Smooth muscle cell (in vitro differentiated cells): Measurements from ENCODE around the gene GLCCI1. TPM values are rescaled to one million over a fixed set of nuclear protein-coding genes. Genes with fewer than 3 reads are reported as not detected.
"Not testable (repeated sequence)": the region's sequence is repeated elsewhere in the genome, so short reads cannot be mapped to it uniquely, and the experiment has no call there.

ENCODE experiments used
- DNase-seq: peaks from one replicate; lab custom pipeline; 2025; ENCODE audit not compliant: unreplicated experiment; lab: John Stamatoyannopoulos, UW
- H2AFZ ChIP-seq: fragments of 200-600 bp; sonication (generic); 2 replicates; pipeline ENCODE4 v1.6.0; 2016; ENCODE audit warnings: antibody characterized with exemption, low read depth, mild to moderate bottlenecking
- H3F3A ChIP-seq: fragments of 200-600 bp; sonication (generic); 2 replicates; pipeline ENCODE4 v1.6.0; 2017; ENCODE audit warnings: antibody characterized with exemption, low read depth
- H3K27ac ChIP-seq: fragments of 200-600 bp; sonication (generic); 2 replicates; pipeline ENCODE4 v1.5.1; 2016; ENCODE audit warnings: low read depth, mild to moderate bottlenecking
- H3K27me3 ChIP-seq: fragments of 200-600 bp; sonication (generic); 2 replicates; pipeline ENCODE4 v1.6.1; 2016; ENCODE audit warnings: low read depth, mild to moderate bottlenecking
- H3K36me3 ChIP-seq: fragments of 200-600 bp; sonication (generic); 2 replicates; pipeline ENCODE4 v1.5.1; 2016; ENCODE audit warnings: low read depth
- H3K4me1 ChIP-seq: fragments of 200-600 bp; sonication (generic); 2 replicates; pipeline ENCODE4 v1.5.1; 2016; ENCODE audit warnings: low read depth
- H3K4me2 ChIP-seq: fragments of 200-600 bp; sonication (generic); 2 replicates; pipeline ENCODE4 v1.6.0; 2016; ENCODE audit warnings: mild to moderate bottlenecking
- H3K4me3 ChIP-seq: fragments of 200-600 bp; sonication (generic); 2 replicates; pipeline ENCODE4 v1.5.1; 2016; ENCODE audit warnings: mild to moderate bottlenecking
- H3K79me2 ChIP-seq: fragments of 200-600 bp; sonication (generic); 2 replicates; pipeline ENCODE4 v1.6.0; 2016; ENCODE audit warnings: low read depth, mild to moderate bottlenecking
- H3K9ac ChIP-seq: fragments of 200-600 bp; sonication (generic); 2 replicates; pipeline ENCODE4 v1.6.0; 2016; ENCODE audit warnings: low read depth
- H3K9me3 ChIP-seq: fragments of 200-600 bp; sonication (generic); replicated peaks from 2 replicates; pipeline ENCODE4 v1.5.1; 2016; ENCODE audit warnings: low read depth
- H4K20me1 ChIP-seq: fragments of 200-600 bp; sonication (generic); 2 replicates; pipeline ENCODE4 v1.6.0; 2016; ENCODE audit warnings: low read depth
- CTCF ChIP-seq: fragments of 200-600 bp; sonication (generic); IDR thresholded peaks from 2 replicates; pipeline ENCODE4 v1.5.1; 2017; ENCODE audit warnings: borderline replicate concordance, mild to moderate bottlenecking, antibody characterized with exemption; ENCODE audit not compliant: insufficient read depth, poor library complexity, severe bottlenecking
- WGBS: methylation state at CpG from one replicate; pipeline ENCODE4 v1.1.7; 2016; ENCODE audit warnings: low lambda C conversion rate; 5-methylcytosine and 5-hydroxymethylcytosine counted together
- polyA plus RNA-seq: library from polyadenylated mRNA; unstranded; fragments of >200 nt; fragmentation: Nextera tagmentation; extraction: Ambion mirVana; gene quantifications from 2 replicates; pipeline ENCODE4 v1.2.1, GENCODE V29; 2016
- total RNA-seq: library from RNA; depleted of rRNA; stranded (reverse); fragments of >200 nt; gene quantifications from 2 replicates; pipeline ENCODE4 v1.2.3, GENCODE V29; 2014

The GLCCI1 gene
- total and polyA plus RNA-seq, 2 experiments from 2014 or later, result 39.0 to 69.9 TPM

GRCh38 chr7:8089036-8089780, 120.6 kb downstream of the GLCCI1 start:
- no peaks in the 10 kb centered on the region for H3F3A ChIP-seq
- H3K27ac ChIP-seq, result no peak overlapping the region
- no peaks in the 10 kb centered on the region for H3K9me3 ChIP-seq
- H3K4me3 ChIP-seq, result no peak overlapping the region
- no peak for TF ChIP-seq CTCF
- no peaks in the 10 kb centered on the region for H3K79me2 ChIP-seq
- no peaks in the 10 kb centered on the region for H3K27me3 ChIP-seq
- no peaks in the 10 kb centered on the region for H4K20me1 ChIP-seq
- H2AFZ ChIP-seq, result no peak overlapping the region
- no peaks in the 10 kb centered on the region for H3K4me1 ChIP-seq
- DNase-seq, result no peak
- H3K9ac ChIP-seq, result no peak overlapping the region
- WGBS, result 97% methylated on average over 6 of the region's 6 CpGs
- H3K4me2 ChIP-seq, result no peak overlapping the region
- H3K36me3 ChIP-seq, result no peaks in the 10 kb centered on the region

GRCh38 chr7:8092140-8092539, 123.5 kb downstream of the GLCCI1 start:
- Histone ChIP-seq H2AFZ (no peak overlapping the region), H3K4me3 (no peak overlapping the region)

GRCh38 chr7:8094164-8095140, 125.9 kb downstream of the GLCCI1 start:
- DNase-seq, result no peak
- Histone ChIP-seq H3K27ac (no peak overlapping the region), H3F3A (no peaks in the 10 kb centered on the region), H4K20me1 (no peaks in the 10 kb centered on the region), H3K4me3 (no peak overlapping the region), H3K79me2 (no peaks in the 10 kb centered on the region), H3K36me3 (no peaks in the 10 kb centered on the region), H3K9ac (no peak overlapping the region), H3K4me1 (no peaks in the 10 kb centered on the region), H3K4me2 (no peak overlapping the region), H2AFZ (no peak overlapping the region), H3K9me3 (no peaks in the 10 kb centered on the region), H3K27me3 (no peaks in the 10 kb centered on the region)
- no peak for TF ChIP-seq CTCF
- WGBS, result 90% methylated on average over 8 of the region's 8 CpGs

More at GRCh38 chr7:8092140-8092539, 123.5 kb downstream of the GLCCI1 start:
- no peaks in the 10 kb centered on the region for H3K9me3 ChIP-seq
- no peak overlapping the region for H3K4me2 ChIP-seq
- H3K27ac ChIP-seq, result no peak overlapping the region
- H4K20me1 ChIP-seq, result no peaks in the 10 kb centered on the region
- no peaks in the 10 kb centered on the region for H3K27me3 ChIP-seq
- no peaks in the 10 kb centered on the region for H3K36me3 ChIP-seq
- no peaks in the 10 kb centered on the region for H3K4me1 ChIP-seq
- no peak for TF ChIP-seq CTCF
- H3F3A ChIP-seq, result no peaks in the 10 kb centered on the region
- no peak overlapping the region for H3K9ac ChIP-seq
- WGBS, result 92% methylated on average over 2 of the region's 2 CpGs
- no peak for DNase-seq
- H3K79me2 ChIP-seq, result no peaks in the 10 kb centered on the region

GRCh38 chr7:8101292-8101691, 132.7 kb downstream of the GLCCI1 start:
- not testable (repeated sequence) for H3F3A ChIP-seq, H3K27ac ChIP-seq, H3K9me3 ChIP-seq, H3K4me2 ChIP-seq, H3K9ac ChIP-seq, H3K36me3 ChIP-seq, H4K20me1 ChIP-seq, H2AFZ ChIP-seq, H3K4me3 ChIP-seq, H3K4me1 ChIP-seq, DNase-seq, H3K27me3 ChIP-seq, H3K79me2 ChIP-seq
- 92% methylated on average over 4 of the region's 4 CpGs for WGBS
